A673 (cell line): Measurements from ENCODE around the gene ATRNL1. TPM values are rescaled to one million over a fixed set of nuclear protein-coding genes. Genes with fewer than 3 reads are reported as not detected.

Experiments
- BruUV-seq: library from RNA; stranded (reverse); fragments of 400-500 nt; replicated peaks from 2 replicates; lab custom pipeline; 2021; lab: Mats Ljungman, UMichigan
- CTCF ChIA-PET: fragments of 300-600 bp; sonication (Branson Sonifier 250); formaldehyde crosslinking; loops from one replicate; lab custom pipeline; 2022; ENCODE audit warnings: antibody characterized with exemption; lab: Charles Lee
- POLR2A ChIA-PET: fragments of 300-600 bp; sonication (Branson Sonifier 250); formaldehyde crosslinking; loops from one replicate; lab custom pipeline; 2022; ENCODE audit warnings: antibody characterized with exemption; ENCODE audit not compliant: low non-redundant PET; lab: Charles Lee
- DNase-seq: peaks from one replicate; pipeline ENCODE4 v3.0.0-alpha.2; 2015; ENCODE audit warnings: low spot score
- H3K27ac ChIP-seq: fragments of 200-600 bp; sonication (generic); 2 replicates; pipeline ENCODE4 v1.5.1; 2016; ENCODE audit warnings: mixed run types, low read depth, mild to moderate bottlenecking, mixed read lengths, antibody characterized with exemption, low read length; ENCODE audit not compliant: poor library complexity, severe bottlenecking
- H3K27me3 ChIP-seq: fragments of 200-600 bp; sonication (generic); replicated peaks from 2 replicates; pipeline ENCODE4 v1.6.1; 2017; ENCODE audit warnings: mixed run types, low read depth, mild to moderate bottlenecking, mixed read lengths, antibody characterized with exemption, low read length; ENCODE audit not compliant: insufficient read depth, poor library complexity
- H3K36me3 ChIP-seq: fragments of 200-600 bp; sonication (generic); 2 replicates; pipeline ENCODE4 v1.6.1; 2016; ENCODE audit warnings: mixed run types, mild to moderate bottlenecking, mixed read lengths, antibody characterized with exemption, low read length; ENCODE audit not compliant: insufficient read depth, poor library complexity, severe bottlenecking
- H3K4me1 ChIP-seq: fragments of 200-600 bp; sonication (generic); 2 replicates; pipeline ENCODE4 v1.6.1; 2017; ENCODE audit warnings: mixed run types, mild to moderate bottlenecking, mixed read lengths, antibody characterized with exemption, low read length; ENCODE audit not compliant: insufficient read depth, poor library complexity, severe bottlenecking
- H3K4me3 ChIP-seq: fragments of 200-600 bp; sonication (generic); 2 replicates; pipeline ENCODE4 v1.5.1; 2016; ENCODE audit warnings: low read depth, mixed run types, mild to moderate bottlenecking, mixed read lengths, low read length; ENCODE audit not compliant: poor library complexity, severe bottlenecking
- H3K9me3 ChIP-seq: fragments of 200-600 bp; sonication (generic); 2 replicates; pipeline ENCODE4 v1.6.1; 2016; ENCODE audit warnings: mixed run types, low read depth, mild to moderate bottlenecking, mixed read lengths, antibody characterized with exemption, low read length; ENCODE audit not compliant: poor library complexity, severe bottlenecking
- EZH2 ChIP-seq: fragments of 200-600 bp; sonication (generic); IDR thresholded peaks from 2 replicates; pipeline ENCODE4 v1.6.1; 2017; ENCODE audit warnings: borderline replicate concordance, low read depth, mild to moderate bottlenecking, mixed read lengths, antibody characterized with exemption, low read length; ENCODE audit not compliant: poor library complexity, severe bottlenecking
- intact Hi-C: fragments of 100-400 bp; cut with micrococcal nuclease; formaldehyde crosslinking; loops from one replicate; pipeline ENCODE4 v1.10.0; 2022; ENCODE audit not compliant: unreplicated experiment
- total RNA-seq: library from RNA; stranded (reverse); gene quantifications from 2 replicates; pipeline ENCODE4 v1.2.3, GENCODE V29; 2021
- TF ChIP-seq, protein P1 (sequence below): fragments of 300-800, 200-600 bp; sonication (generic); conservative IDR thresholded peaks from 2 replicates; pipeline ENCODE4 v1.5.1; 2017; ENCODE audit warnings: low read depth, mild to moderate bottlenecking, antibody characterized with exemption, low read length, moderate library complexity, mixed read lengths

Gene ATRNL1
- total RNA-seq, 1 experiment from 2014 or later = 3.0 TPM

GRCh38 chr10:115706488-115707076, 613.4 kb downstream of the ATRNL1 start:
- peak; percentile 48 for DNase-seq
- POLR2A ChIA-PET = no interaction called here
- no peaks in the 10 kb centered on the region for H3K36me3 ChIP-seq
- no peak overlapping the region for H3K27ac ChIP-seq
- H3K4me3 ChIP-seq = no peak overlapping the region
- BruUV-seq = no TSS peak
- peaks cover 18% of the 10 kb centered on the region for H3K27me3 ChIP-seq
- TF ChIP-seq EZH2 = no peak
- TF ChIP-seq, protein P1, sequence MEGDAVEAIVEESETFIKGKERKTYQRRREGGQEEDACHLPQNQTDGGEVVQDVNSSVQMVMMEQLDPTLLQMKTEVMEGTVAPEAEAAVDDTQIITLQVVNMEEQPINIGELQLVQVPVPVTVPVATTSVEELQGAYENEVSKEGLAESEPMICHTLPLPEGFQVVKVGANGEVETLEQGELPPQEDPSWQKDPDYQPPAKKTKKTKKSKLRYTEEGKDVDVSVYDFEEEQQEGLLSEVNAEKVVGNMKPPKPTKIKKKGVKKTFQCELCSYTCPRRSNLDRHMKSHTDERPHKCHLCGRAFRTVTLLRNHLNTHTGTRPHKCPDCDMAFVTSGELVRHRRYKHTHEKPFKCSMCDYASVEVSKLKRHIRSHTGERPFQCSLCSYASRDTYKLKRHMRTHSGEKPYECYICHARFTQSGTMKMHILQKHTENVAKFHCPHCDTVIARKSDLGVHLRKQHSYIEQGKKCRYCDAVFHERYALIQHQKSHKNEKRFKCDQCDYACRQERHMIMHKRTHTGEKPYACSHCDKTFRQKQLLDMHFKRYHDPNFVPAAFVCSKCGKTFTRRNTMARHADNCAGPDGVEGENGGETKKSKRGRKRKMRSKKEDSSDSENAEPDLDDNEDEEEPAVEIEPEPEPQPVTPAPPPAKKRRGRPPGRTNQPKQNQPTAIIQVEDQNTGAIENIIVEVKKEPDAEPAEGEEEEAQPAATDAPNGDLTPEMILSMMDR = peak; percentile 70
- CTCF ChIA-PET = interaction anchor here (0.6 to 1.7 kb wide), 2 partner anchors 582 kb away, joined by 3 to 4 read pairs; no protein-coding TSS in a partner anchor
- intact Hi-C loops = loop anchor here (1.0 to 10.0 kb wide), 3 partner anchors 418 to 680 kb away; no protein-coding TSS in a partner anchor
- no peaks in the 10 kb centered on the region for H3K4me1 ChIP-seq
- H3K9me3 ChIP-seq = no peaks in the 10 kb centered on the region

GRCh38 chr10:115710136-115710535, 617.0 kb downstream of the ATRNL1 start:
- Histone ChIP-seq H3K27me3 (peaks cover 3% of the 10 kb centered on the region), H3K4me3 (no peak overlapping the region), H3K36me3 (no peaks in the 10 kb centered on the region), H3K27ac (no peak overlapping the region), H3K9me3 (no peaks in the 10 kb centered on the region), H3K4me1 (no peaks in the 10 kb centered on the region)
- DNase-seq = no peak
- intact Hi-C loops = no loop called here
- ChIA-PET CTCF (no interaction called here), POLR2A (no interaction called here)
- TF ChIP-seq EZH2 = no peak
- TF ChIP-seq, protein P1 = no peak
- no TSS peak for BruUV-seq

GRCh38 chr10:115711306-115711705, 618.1 kb downstream of the ATRNL1 start:
- DNase-seq = no peak
- Histone ChIP-seq H3K27ac (no peak overlapping the region), H3K27me3 (peaks cover 14% of the 10 kb centered on the region), H3K4me1 (no peaks in the 10 kb centered on the region), H3K4me3 (no peak overlapping the region), H3K9me3 (no peaks in the 10 kb centered on the region), H3K36me3 (no peaks in the 10 kb centered on the region)
- no TSS peak for BruUV-seq
- POLR2A ChIA-PET = no interaction called here
- CTCF ChIA-PET = no interaction called here
- TF ChIP-seq, protein P1 = no peak
- TF ChIP-seq EZH2 = no peak
- intact Hi-C loops = no loop called here
